HG03354 (cell line): ENCODE data around the gene SLC1A4.
"Not testable (repeated sequence)": the region's sequence is repeated elsewhere in the genome, so short reads cannot be mapped to it uniquely, and the experiment has no call there.

Experiments used
- ATAC-seq: cut with Tn5 transposase; IDR thresholded peaks from one replicate; pipeline ENCODE4 v1.9.1; 2021; ENCODE audit warnings: mild to moderate bottlenecking; ENCODE audit not compliant: unreplicated experiment, poor library complexity, severe bottlenecking

Gene SLC1A4

GRCh38 chr2:64988420-64989125 is 626 bp upstream of the SLC1A4 start:
- ATAC-seq: peak; percentile 42

GRCh38 chr2:64989982-64990614 is 899 bp downstream of the SLC1A4 start:
- no peak for ATAC-seq

- no peak for ATAC-seq
Measured at GRCh38 chr2:64990876-64991275, 1.7 kb downstream of the SLC1A4 start.

- no peak for ATAC-seq
Measured at GRCh38 chr2:64992218-64992617, 3.0 kb downstream of the SLC1A4 start.

- no peak for ATAC-seq
Measured at GRCh38 chr2:64992990-64993389, 3.8 kb downstream of the SLC1A4 start.

GRCh38 chr2:64995041-64995440 is 5.8 kb downstream of the SLC1A4 start:
- no peak for ATAC-seq

GRCh38 chr2:64996871-64997307 is 7.7 kb downstream of the SLC1A4 start:
- ATAC-seq: no peak

- no peak for ATAC-seq
Measured at GRCh38 chr2:64998658-64999061, 9.5 kb downstream of the SLC1A4 start.

- no peak for ATAC-seq
Measured at GRCh38 chr2:64999754-65000153, 10.6 kb downstream of the SLC1A4 start.

GRCh38 chr2:65000644-65001043 is 11.4 kb downstream of the SLC1A4 start:
- ATAC-seq: no peak

- no peak for ATAC-seq
Measured at GRCh38 chr2:65003037-65003436, 13.8 kb downstream of the SLC1A4 start.

- not testable (repeated sequence) for ATAC-seq
Measured at GRCh38 chr2:65004232-65004631, 15.0 kb downstream of the SLC1A4 start.

GRCh38 chr2:65013776-65014175 is 24.6 kb downstream of the SLC1A4 start:
- ATAC-seq: no peak

- ATAC-seq: no peak
Measured at GRCh38 chr2:65015731-65016130, 26.5 kb downstream of the SLC1A4 start.

GRCh38 chr2:65016789-65017188 is 27.6 kb downstream of the SLC1A4 start:
- no peak for ATAC-seq

- ATAC-seq: no peak
Measured at GRCh38 chr2:65017335-65017734, 28.1 kb downstream of the SLC1A4 start.

- ATAC-seq: no peak
Measured at GRCh38 chr2:65018141-65018582, 29.0 kb downstream of the SLC1A4 start.

GRCh38 chr2:65019010-65019409 is 29.8 kb downstream of the SLC1A4 start:
- ATAC-seq: no peak

- ATAC-seq: no peak
Measured at GRCh38 chr2:65019675-65020195, 30.5 kb downstream of the SLC1A4 start.

GRCh38 chr2:65020251-65020650 is 31.1 kb downstream of the SLC1A4 start:
- not testable (repeated sequence) for ATAC-seq

GRCh38 chr2:65020943-65021528 is 31.8 kb downstream of the SLC1A4 start:
- no peak for ATAC-seq
